K562 (cell line): ENCODE measurements around the gene DHPS. TPM values are rescaled to one million over a fixed set of nuclear protein-coding genes. Genes with fewer than 3 reads are reported as not detected.

Source experiments
- BRD9 ChIP-seq: fragments of 450-650 bp; IDR thresholded peaks from 2 replicates; pipeline ENCODE4 v1.6.1; 2018; ENCODE audit warnings: low read depth; ENCODE audit not compliant: partially characterized antibody
- CBX3 ChIP-seq, 2 experiments: IDR thresholded peaks; 1 replicate in 1 of 2; 2 replicates in 1 of 2; pipeline ENCODE4 v1.6.1; 2012; ENCODE audit warnings: inconsistent platforms in 2 of 2, low read length in 2 of 2, borderline replicate concordance in 1 of 2, control low read depth in 1 of 2
- FOXA3 ChIP-seq, 2 experiments: fragments of 450-650 bp in 1 of 2; sonication (generic) in 1 of 2; formaldehyde crosslinking; IDR thresholded peaks in 1 of 2; conservative IDR thresholded peaks in 1 of 2; 2 replicates each; pipeline versions ENCODE4 v1.4.0 to v1.8.0; 2020 to 2022; ENCODE audit warnings: mild to moderate bottlenecking in 2 of 2, missing genetic modification reagents in 1 of 2
- KDM1A ChIP-seq, 2 experiments: fragments of 450-650 bp; IDR thresholded peaks; 2 replicates each; pipeline ENCODE4 v1.6.1; 2016; ENCODE audit warnings: mild to moderate bottlenecking in 2 of 2
- KLF13 ChIP-seq: fragments of 450-650 bp; IDR thresholded peaks from 2 replicates; pipeline ENCODE4 v1.6.1; 2016; ENCODE audit warnings: missing genetic modification characterization, low read depth, mild to moderate bottlenecking, missing compliant biosample characterization, moderate library complexity, borderline replicate concordance
- NR4A1 ChIP-seq, 2 experiments: fragments of 250-450 bp in 1 of 2; fragments of 450-650 bp in 1 of 2; sonication (Bioruptor Pico) in 1 of 2; IDR thresholded peaks; 2 replicates each; pipeline versions ENCODE4 v1.4.0 to v1.6.1; 2016 to 2020; ENCODE audit warnings: mild to moderate bottlenecking in 2 of 2, missing compliant biosample characterization in 1 of 2, missing genetic modification characterization in 1 of 2, moderate library complexity in 1 of 2
- POLR2AphosphoS2 ChIP-seq: IDR thresholded peaks from 2 replicates; pipeline ENCODE4 v1.6.1; 2012; ENCODE audit warnings: low read length, improper control_type of control experiment
- PTBP1 ChIP-seq: fragments of 200-400 bp; formaldehyde crosslinking; IDR thresholded peaks from 2 replicates; pipeline ENCODE4 v1.6.1; 2017; ENCODE audit warnings: low read depth, low read length
- PYGO2 ChIP-seq: fragments of 450-650 bp; IDR thresholded peaks from 2 replicates; pipeline ENCODE4 v1.6.1; 2016; ENCODE audit warnings: mild to moderate bottlenecking, missing genetic modification characterization, moderate library complexity, missing compliant biosample characterization
- RBM17 ChIP-seq: fragments of 200-400 bp; formaldehyde crosslinking; IDR thresholded peaks from 2 replicates; pipeline ENCODE4 v1.6.1; 2017; ENCODE audit warnings: low read depth, mild to moderate bottlenecking, low read length, borderline replicate concordance
- RNF2 ChIP-seq: sonication (generic); IDR thresholded peaks from 2 replicates; pipeline ENCODE4 v1.6.1; 2016
- THRAP3 ChIP-seq: fragments of 450-650 bp; IDR thresholded peaks from 2 replicates; pipeline ENCODE4 v1.6.1; 2016; ENCODE audit warnings: mild to moderate bottlenecking, inconsistent platforms, borderline replicate concordance
- U2AF1 ChIP-seq: fragments of 200-400 bp; formaldehyde crosslinking; optimal IDR thresholded peaks from 2 replicates; pipeline ENCODE3; 2017; ENCODE audit warnings: mild to moderate bottlenecking, low read depth, low read length, moderate library complexity
- ZKSCAN8 ChIP-seq: fragments of 200-800 bp; sonication (Bioruptor generic); IDR thresholded peaks from 2 replicates; pipeline ENCODE4 v1.6.1; 2016; ENCODE audit warnings: missing genetic modification characterization, missing compliant biosample characterization
- ZNF212 ChIP-seq: fragments of 450-650 bp; formaldehyde crosslinking; IDR thresholded peaks from 2 replicates; pipeline ENCODE4 v1.4.0; 2020; ENCODE audit warnings: mild to moderate bottlenecking
- ZNF586 ChIP-seq: fragments of 450-650 bp; formaldehyde crosslinking; conservative IDR thresholded peaks from 2 replicates; pipeline ENCODE4 v1.4.0; 2020; ENCODE audit warnings: mild to moderate bottlenecking, moderate library complexity
- polyA plus RNA-seq, 8 experiments: library from polyadenylated mRNA; depleted of rRNA in 4 of 8; stranded (reverse) in 5 of 8; unstranded in 3 of 8; fragments of >200 nt; fragmentation: Nextera tagmentation in 2 of 8; fragmentation: Illumina TruSeq in 1 of 8; extraction: Ambion mirVana in 2 of 8; extraction: Trizol in 1 of 8; gene quantifications; 2 replicates each; pipeline versions ENCODE4 v1.2.1 to v1.2.3, GENCODE V29; 2011 to 2014; ENCODE audit warnings: inconsistent platforms in 1 of 8, missing spikeins in 1 of 8
- total RNA-seq, 7 experiments: library from RNA; depleted of rRNA in 6 of 7; stranded (reverse); fragments of >200 nt in 6 of 7; fragmentation: Illumina TruSeq in 2 of 7; extraction: Trizol in 2 of 7; gene quantifications; 2 replicates each; pipeline versions ENCODE4 v1.2.1 to v1.2.3, GENCODE V29; 2011 to 2021; ENCODE audit warnings: low replicate concordance in 1 of 7
- TF ChIP-seq, protein P1 (sequence below), 2 experiments: IDR thresholded peaks; 2 replicates each; pipeline ENCODE4 v1.6.1; 2011; ENCODE audit warnings: borderline replicate concordance in 1 of 2, control low read depth in 1 of 2, low read depth in 1 of 2, low read length in 1 of 2, mild to moderate bottlenecking in 1 of 2, mixed read lengths in 1 of 2, moderate library complexity in 1 of 2; ENCODE audit not compliant: insufficient read depth in 1 of 2, insufficient read length in 1 of 2, poor library complexity in 1 of 2, severe bottlenecking in 1 of 2; ENCODE audit errors: extremely low read depth in 1 of 2
- TF ChIP-seq, protein P2 (sequence below): IDR thresholded peaks from 3 replicates; pipeline ENCODE4 v1.6.1; 2011; ENCODE audit warnings: borderline replicate concordance, mild to moderate bottlenecking, moderate library complexity; ENCODE audit not compliant: insufficient read length; ENCODE audit errors: extremely low read depth
- TF ChIP-seq, protein P3 (sequence below): sonication (generic); formaldehyde crosslinking; IDR thresholded peaks from 2 replicates; pipeline ENCODE4 v1.8.1; 2022; ENCODE audit warnings: missing genetic modification reagents
- TF ChIP-seq, protein P4 (sequence below): fragments of 450-650 bp; IDR thresholded peaks from 2 replicates; pipeline ENCODE4 v1.6.1; 2016; ENCODE audit warnings: antibody characterized with exemption

The DHPS gene
- total and polyA plus RNA-seq, 9 of the 15 experiments (the other 6 are each of a cell fraction or from before 2014, with no cell fraction given): 47.1 to 110 (median 79.9) TPM

DNA sequence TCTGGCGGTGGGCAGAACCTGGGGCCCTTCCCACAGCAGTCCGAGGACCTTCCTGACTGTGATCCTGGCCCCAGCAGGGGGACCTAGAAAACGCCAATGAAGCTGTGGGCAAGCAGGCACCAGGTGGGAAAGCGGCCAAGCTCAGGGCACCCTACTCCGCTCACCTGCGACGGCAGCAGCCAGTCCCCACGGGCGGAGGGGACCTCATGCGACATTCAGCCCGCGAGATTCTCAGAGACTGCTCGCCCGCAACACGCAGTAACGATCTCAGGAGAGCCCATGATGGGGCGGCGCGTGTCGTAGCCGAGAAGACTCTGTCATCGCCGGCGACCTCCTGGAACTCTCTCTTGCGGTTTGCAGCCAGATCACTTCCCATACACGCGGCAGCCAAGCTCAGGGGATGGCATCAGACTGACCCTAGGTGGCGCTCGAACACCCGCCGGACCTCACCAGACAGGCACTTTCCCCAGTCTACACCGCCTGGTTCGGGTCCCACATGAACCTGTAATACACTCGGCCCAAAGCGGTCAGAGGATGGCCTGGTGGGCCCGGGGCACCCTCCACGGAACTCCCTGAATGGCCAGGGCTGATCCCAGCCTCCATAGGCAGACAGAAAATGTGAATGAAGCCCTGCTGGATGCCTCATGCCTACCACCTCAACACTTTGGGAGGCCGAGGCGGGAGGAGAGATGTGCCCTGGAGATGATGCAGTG is 41.6 kb downstream of the DHPS start (continued):
- TF ChIP-seq POLR2AphosphoS2 (no peak), FOXA3 (CRISPR knock-in tag; conservative IDR thresholded peaks at IDR 0.05 in 1 of 2, IDR thresholded peaks at IDR 0.05 in 1 of 2) (0 out of 4 replicates have a peak, but pooled peaks of 1 of the 2 experiments have one; percentile 57), NR4A1 (CRISPR knock-in tag; IDR thresholded peaks at IDR 0.05) (no peak), NR4A1 (tag; IDR thresholded peaks at IDR 0.05) (no peak), RNF2 (0 out of 2 replicates have a peak, but pooled peaks have one; percentile 24), KDM1A (IDR thresholded peaks at IDR 0.05) (0 out of 4 replicates have a peak, but pooled peaks of 1 of the 2 experiments have one; percentile 22), KLF13 (tag) (no peak), CBX3 (IDR thresholded peaks at IDR 0.05; ENCODE audit: borderline replicate concordance in 1 of 2, low read length in 2 of 2) (peak in 1 of 2 experiments; percentile 62; a peak in 1 of 3 replicates), THRAP3 (no peak), BRD9 (no peak), RBM17 (no peak), ZNF212 (CRISPR knock-in tag) (no peak), ZKSCAN8 (CRISPR knock-in tag) (no peak), PTBP1 (no peak), ZNF586 (CRISPR knock-in tag) (no peak), U2AF1 (no peak), PYGO2 (no peak)
- TF ChIP-seq, protein P1, sequence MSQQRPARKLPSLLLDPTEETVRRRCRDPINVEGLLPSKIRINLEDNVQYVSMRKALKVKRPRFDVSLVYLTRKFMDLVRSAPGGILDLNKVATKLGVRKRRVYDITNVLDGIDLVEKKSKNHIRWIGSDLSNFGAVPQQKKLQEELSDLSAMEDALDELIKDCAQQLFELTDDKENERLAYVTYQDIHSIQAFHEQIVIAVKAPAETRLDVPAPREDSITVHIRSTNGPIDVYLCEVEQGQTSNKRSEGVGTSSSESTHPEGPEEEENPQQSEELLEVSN (IDR thresholded peaks at IDR 0.05; ENCODE audit: borderline replicate concordance in 1 of 2, extremely low read depth in 1 of 2, insufficient read depth in 1 of 2, insufficient read length in 1 of 2, low read depth in 1 of 2, low read length in 1 of 2, poor library complexity in 1 of 2, severe bottlenecking in 1 of 2): peak; percentile 66 to 78
- TF ChIP-seq, protein P2, sequence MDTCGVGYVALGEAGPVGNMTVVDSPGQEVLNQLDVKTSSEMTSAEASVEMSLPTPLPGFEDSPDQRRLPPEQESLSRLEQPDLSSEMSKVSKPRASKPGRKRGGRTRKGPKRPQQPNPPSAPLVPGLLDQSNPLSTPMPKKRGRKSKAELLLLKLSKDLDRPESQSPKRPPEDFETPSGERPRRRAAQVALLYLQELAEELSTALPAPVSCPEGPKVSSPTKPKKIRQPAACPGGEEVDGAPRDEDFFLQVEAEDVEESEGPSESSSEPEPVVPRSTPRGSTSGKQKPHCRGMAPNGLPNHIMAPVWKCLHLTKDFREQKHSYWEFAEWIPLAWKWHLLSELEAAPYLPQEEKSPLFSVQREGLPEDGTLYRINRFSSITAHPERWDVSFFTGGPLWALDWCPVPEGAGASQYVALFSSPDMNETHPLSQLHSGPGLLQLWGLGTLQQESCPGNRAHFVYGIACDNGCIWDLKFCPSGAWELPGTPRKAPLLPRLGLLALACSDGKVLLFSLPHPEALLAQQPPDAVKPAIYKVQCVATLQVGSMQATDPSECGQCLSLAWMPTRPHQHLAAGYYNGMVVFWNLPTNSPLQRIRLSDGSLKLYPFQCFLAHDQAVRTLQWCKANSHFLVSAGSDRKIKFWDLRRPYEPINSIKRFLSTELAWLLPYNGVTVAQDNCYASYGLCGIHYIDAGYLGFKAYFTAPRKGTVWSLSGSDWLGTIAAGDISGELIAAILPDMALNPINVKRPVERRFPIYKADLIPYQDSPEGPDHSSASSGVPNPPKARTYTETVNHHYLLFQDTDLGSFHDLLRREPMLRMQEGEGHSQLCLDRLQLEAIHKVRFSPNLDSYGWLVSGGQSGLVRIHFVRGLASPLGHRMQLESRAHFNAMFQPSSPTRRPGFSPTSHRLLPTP: peak; percentile 40
- TF ChIP-seq, protein P3, sequence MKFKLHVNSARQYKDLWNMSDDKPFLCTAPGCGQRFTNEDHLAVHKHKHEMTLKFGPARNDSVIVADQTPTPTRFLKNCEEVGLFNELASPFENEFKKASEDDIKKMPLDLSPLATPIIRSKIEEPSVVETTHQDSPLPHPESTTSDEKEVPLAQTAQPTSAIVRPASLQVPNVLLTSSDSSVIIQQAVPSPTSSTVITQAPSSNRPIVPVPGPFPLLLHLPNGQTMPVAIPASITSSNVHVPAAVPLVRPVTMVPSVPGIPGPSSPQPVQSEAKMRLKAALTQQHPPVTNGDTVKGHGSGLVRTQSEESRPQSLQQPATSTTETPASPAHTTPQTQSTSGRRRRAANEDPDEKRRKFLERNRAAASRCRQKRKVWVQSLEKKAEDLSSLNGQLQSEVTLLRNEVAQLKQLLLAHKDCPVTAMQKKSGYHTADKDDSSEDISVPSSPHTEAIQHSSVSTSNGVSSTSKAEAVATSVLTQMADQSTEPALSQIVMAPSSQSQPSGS (CRISPR knock-in tag): no peak
- TF ChIP-seq, protein P4, sequence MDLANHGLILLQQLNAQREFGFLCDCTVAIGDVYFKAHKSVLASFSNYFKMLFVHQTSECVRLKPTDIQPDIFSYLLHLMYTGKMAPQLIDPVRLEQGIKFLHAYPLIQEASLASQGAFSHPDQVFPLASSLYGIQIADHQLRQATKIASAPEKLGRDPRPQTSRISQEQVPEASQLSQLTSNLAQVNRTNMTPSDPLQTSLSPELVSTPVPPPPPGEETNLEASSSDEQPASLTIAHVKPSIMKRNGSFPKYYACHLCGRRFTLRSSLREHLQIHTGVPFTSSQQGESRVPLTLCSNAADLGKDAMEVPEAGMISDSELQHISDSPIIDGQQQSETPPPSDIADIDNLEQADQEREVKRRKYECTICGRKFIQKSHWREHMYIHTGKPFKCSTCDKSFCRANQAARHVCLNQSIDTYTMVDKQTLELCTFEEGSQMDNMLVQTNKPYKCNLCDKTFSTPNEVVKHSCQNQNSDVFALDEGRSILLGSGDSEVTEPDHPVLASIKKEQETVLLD: peak; percentile 44; the same call in 1 of the 2 replicates
